ENCODE data around the gene RANBP17.

GRCh38 chr5:171309276-171310211 lies 447.7 kb downstream of the RANBP17 start:
- TF ChIP-seq CTCF (IDR thresholded peaks at IDR 0.05) (no peak), EZH2 (IDR thresholded peaks at IDR 0.05; ENCODE audit: borderline replicate concordance, insufficient read depth, low read depth, low read length, poor library complexity, severe bottlenecking) (no peak)
